ENCODE measurements around the gene CPXM2. TPM values are rescaled to one million over a fixed set of nuclear protein-coding genes. Genes with fewer than 3 reads are reported as not detected.
A peak's percentile ranks its signal among the peaks of the same experiment; 100 is the strongest.

The CPXM2 gene
- total RNA-seq, 6 donors from 2014 or later = 0.61 to 10.2 (median 3.1) TPM

DNA sequence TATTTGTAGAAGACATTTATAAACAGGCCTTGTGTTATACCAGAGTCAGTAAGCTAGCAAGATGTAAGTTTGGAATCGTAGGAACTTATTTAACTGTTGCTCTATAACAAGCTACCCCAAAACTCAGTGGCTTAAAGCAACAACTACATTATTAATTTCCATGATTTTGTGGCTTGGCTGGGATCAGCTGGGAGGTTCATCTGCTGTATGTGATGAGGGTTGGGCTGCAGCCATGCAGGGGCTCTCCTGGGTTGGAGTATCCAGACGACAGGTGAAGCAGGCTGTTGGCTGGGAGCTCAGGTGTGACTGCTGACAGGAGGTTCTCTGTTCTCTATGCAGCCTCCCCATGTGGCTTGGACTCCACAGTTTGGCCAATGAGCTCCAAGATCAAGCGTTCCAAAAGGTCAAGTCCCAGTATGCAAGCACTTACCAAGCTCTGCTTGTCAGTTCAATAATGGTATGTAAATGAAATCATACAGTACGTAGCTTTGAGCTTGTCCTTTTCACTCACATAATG is 173.0 kb downstream of the CPXM2 start:
- 69 to 74% methylated on average over 4 of the region's 4 CpGs for WGBS, 2 donors

GRCh38 chr10:123717336-123717735 is 174.3 kb downstream of the CPXM2 start:
- TF ChIP-seq POLR2AphosphoS5 (IDR thresholded peaks at IDR 0.05) (no peak), EP300 (IDR thresholded peaks at IDR 0.05) (no peak), CTCF (IDR thresholded peaks at IDR 0.05) (no peak), POLR2A (IDR thresholded peaks at IDR 0.05) (no peak)
- H3K36me3 ChIP-seq = no peaks in the 10 kb centered on the region
- H3K4me1 ChIP-seq = no peaks in the 10 kb centered on the region
- H3K27me3 ChIP-seq = no peaks in the 10 kb centered on the region
- WGBS, 2 donors = 88% methylated on average over 4 of the region's 4 CpGs; no CpG with 5 or more reads in 1 of the 2 donors
- peaks cover 0 to 8% (median 0%) of the 10 kb centered on the region in 4 donors for H3K9me3 ChIP-seq
- no peak overlapping the region for H3K4me3 ChIP-seq
- peak in 1 of 2 donors; percentile 38 for ATAC-seq (ENCODE audit: low FRiP score in 2 of 2)
- H3K27ac ChIP-seq = no peak overlapping the region
- DNase-seq = no peak

More for the DNA sequence above, 173.0 kb downstream of the CPXM2 start:
- no peaks in the 10 kb centered on the region for H3K4me1 ChIP-seq
- ATAC-seq (ENCODE audit: low FRiP score in 2 of 2) (no peak), DNase-seq (no peak)
- H3K4me3 ChIP-seq = no peak overlapping the region
- H3K9me3 ChIP-seq = peaks cover 0 to 8% (median 0%) of the 10 kb centered on the region in 4 donors
- no peak overlapping the region for H3K27ac ChIP-seq
- no peak for TF ChIP-seq POLR2A (IDR thresholded peaks at IDR 0.05)
- no peak for TF ChIP-seq CTCF (IDR thresholded peaks at IDR 0.05)
- TF ChIP-seq POLR2AphosphoS5 (IDR thresholded peaks at IDR 0.05) = no peak
- TF ChIP-seq EP300 (IDR thresholded peaks at IDR 0.05) = no peak
- H3K36me3 ChIP-seq = no peaks in the 10 kb centered on the region
- H3K27me3 ChIP-seq = no peaks in the 10 kb centered on the region

GRCh38 chr10:123715546-123715945 is 176.1 kb downstream of the CPXM2 start:
- TF ChIP-seq POLR2AphosphoS5 (IDR thresholded peaks at IDR 0.05) (no peak), POLR2A (IDR thresholded peaks at IDR 0.05) (no peak), CTCF (IDR thresholded peaks at IDR 0.05) (no peak), EP300 (IDR thresholded peaks at IDR 0.05) (no peak)
- 61 to 77% methylated on average over 2 of the region's 2 CpGs for WGBS, 2 donors
- DNase-seq = no peak

GRCh38 chr10:123706236-123706635 is 185.4 kb downstream of the CPXM2 start:
- 51 to 85% methylated on average over 4 of the region's 4 CpGs for WGBS, 2 donors
- TF ChIP-seq EP300 (IDR thresholded peaks at IDR 0.05) (no peak), POLR2A (IDR thresholded peaks at IDR 0.05) (no peak), CTCF (IDR thresholded peaks at IDR 0.05) (no peak), POLR2AphosphoS5 (IDR thresholded peaks at IDR 0.05) (no peak)
- no peak overlapping the region for H3K27ac ChIP-seq

More at GRCh38 chr10:123715546-123715945, 176.1 kb downstream of the CPXM2 start:
- Histone ChIP-seq H3K36me3 (no peaks in the 10 kb centered on the region), H3K27me3 (no peaks in the 10 kb centered on the region), H3K4me3 (no peak overlapping the region), H3K4me1 (no peaks in the 10 kb centered on the region), H3K27ac (no peak overlapping the region), H3K9me3 (peaks cover 0 to 8% (median 0%) of the 10 kb centered on the region in 4 donors)
- ATAC-seq (ENCODE audit: low FRiP score in 2 of 2) = no peak

DNA sequence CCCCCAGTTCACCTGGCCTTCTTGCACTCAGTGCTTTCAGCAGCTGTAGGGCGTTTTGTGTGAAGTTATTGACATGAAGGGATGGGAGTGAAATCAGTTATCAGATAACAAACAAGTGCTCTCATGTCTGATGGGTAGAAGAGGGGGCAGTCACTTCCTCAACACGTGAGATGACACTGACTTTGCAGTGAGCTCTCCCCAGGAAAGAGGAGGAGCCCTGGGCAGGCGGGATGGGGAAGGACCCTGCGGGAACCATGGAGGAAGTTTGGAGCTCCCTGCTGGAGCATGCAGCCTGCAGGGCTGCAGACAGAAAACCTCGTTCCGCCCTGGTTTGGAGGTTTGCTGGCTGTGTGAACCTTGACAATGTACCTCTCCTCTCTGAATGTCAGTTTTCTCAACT is 186.8 kb downstream of the CPXM2 start:
- Histone ChIP-seq H3K9me3 (no peaks in the 10 kb centered on the region), H3K4me1 (no peaks in the 10 kb centered on the region), H3K4me3 (no peak overlapping the region), H3K36me3 (no peaks in the 10 kb centered on the region), H3K27ac (no peak overlapping the region), H3K27me3 (no peaks in the 10 kb centered on the region)
- DNase-seq (no peak), ATAC-seq (ENCODE audit: low FRiP score in 2 of 2) (no peak)
- TF ChIP-seq POLR2A (IDR thresholded peaks at IDR 0.05) = no peak
- no peak for TF ChIP-seq POLR2AphosphoS5 (IDR thresholded peaks at IDR 0.05)
- TF ChIP-seq CTCF (IDR thresholded peaks at IDR 0.05) = no peak
- TF ChIP-seq EP300 (IDR thresholded peaks at IDR 0.05) = no peak
- 7 to 26% methylated on average over 4 to 6 of the region's 6 CpGs for WGBS, 2 donors

More at GRCh38 chr10:123706236-123706635, 185.4 kb downstream of the CPXM2 start:
- Histone ChIP-seq H3K4me3 (no peak overlapping the region), H3K36me3 (no peaks in the 10 kb centered on the region), H3K9me3 (no peaks in the 10 kb centered on the region), H3K27me3 (no peaks in the 10 kb centered on the region), H3K4me1 (no peaks in the 10 kb centered on the region)
- ATAC-seq (ENCODE audit: low FRiP score in 2 of 2) (no peak), DNase-seq (no peak)
